ENCODE results near the gene BRD1.

BRD1 gene

DNA sequence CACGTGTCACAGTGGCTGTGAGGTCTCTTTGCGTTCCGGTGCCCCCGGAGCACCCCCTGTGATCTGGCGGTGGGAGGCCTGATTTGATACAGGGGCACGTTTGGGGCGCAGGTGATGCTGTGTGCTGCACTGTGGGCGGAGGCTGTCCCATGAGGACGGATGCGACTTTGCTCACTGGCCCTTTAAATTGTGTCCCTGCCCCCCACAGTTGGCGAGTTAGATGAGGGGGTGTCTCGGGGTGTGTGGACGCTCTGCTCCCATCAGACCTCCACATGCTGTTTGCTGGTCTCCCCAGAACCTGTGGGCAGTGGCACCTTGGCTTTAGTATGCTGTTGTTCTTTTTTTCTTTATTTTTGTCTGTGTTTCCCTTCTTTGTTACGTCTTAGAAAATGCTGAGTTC lies 31.2 kb upstream of the BRD1 start:
- H3K4me3 ChIP-seq (ENCODE audit: low read depth, low read length) = no peak overlapping the region
- TF ChIP-seq, protein P1, sequence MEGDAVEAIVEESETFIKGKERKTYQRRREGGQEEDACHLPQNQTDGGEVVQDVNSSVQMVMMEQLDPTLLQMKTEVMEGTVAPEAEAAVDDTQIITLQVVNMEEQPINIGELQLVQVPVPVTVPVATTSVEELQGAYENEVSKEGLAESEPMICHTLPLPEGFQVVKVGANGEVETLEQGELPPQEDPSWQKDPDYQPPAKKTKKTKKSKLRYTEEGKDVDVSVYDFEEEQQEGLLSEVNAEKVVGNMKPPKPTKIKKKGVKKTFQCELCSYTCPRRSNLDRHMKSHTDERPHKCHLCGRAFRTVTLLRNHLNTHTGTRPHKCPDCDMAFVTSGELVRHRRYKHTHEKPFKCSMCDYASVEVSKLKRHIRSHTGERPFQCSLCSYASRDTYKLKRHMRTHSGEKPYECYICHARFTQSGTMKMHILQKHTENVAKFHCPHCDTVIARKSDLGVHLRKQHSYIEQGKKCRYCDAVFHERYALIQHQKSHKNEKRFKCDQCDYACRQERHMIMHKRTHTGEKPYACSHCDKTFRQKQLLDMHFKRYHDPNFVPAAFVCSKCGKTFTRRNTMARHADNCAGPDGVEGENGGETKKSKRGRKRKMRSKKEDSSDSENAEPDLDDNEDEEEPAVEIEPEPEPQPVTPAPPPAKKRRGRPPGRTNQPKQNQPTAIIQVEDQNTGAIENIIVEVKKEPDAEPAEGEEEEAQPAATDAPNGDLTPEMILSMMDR (IDR thresholded peaks at IDR 0.05; ENCODE audit: low read depth, low read length) = no peak

DNA sequence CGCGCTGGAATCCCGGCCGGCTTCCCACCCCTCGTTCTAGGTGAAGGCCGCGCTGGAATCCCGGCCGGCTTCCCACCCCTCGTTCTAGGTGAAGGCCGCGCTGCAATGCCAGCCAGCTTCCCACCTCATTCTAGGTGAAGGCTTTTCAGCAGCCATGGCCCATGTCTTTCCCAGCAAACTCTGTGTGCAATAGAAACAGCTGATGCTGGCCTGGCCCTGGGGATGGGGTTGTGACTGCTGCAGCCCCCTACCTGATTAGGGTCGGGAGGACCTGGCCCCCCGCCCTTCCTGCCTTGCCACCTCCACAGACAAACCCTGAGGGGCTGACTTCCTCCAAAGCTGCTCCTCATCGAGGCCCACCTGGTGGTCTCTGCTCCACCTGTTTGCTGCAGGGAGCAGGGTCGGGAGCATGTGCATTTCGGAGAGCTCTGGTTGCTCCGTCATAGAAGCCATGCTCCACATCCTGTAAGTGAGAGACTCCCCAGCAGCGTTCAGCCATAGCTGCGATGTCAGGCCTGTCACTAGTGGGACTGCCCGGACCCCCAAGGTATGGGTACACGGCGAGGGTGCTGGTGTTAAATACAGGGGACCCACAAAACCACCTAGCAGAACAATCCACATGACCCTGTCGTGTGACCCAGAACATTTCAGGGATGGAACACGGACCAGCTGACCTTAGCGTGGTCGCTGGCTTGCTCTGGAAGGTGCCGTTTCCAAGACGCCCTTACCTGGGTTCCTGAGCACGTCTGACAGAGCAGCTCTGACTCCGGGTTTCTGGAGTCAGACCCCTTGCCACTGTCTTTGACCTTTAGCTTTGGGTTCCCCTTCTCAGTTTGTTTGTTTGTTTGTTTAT lies 29.3 kb upstream of the BRD1 start:
- TF ChIP-seq, protein P1 (IDR thresholded peaks at IDR 0.05; ENCODE audit: low read depth, low read length) = no peak
- H3K4me3 ChIP-seq (ENCODE audit: low read depth, low read length) = no peak overlapping the region

DNA sequence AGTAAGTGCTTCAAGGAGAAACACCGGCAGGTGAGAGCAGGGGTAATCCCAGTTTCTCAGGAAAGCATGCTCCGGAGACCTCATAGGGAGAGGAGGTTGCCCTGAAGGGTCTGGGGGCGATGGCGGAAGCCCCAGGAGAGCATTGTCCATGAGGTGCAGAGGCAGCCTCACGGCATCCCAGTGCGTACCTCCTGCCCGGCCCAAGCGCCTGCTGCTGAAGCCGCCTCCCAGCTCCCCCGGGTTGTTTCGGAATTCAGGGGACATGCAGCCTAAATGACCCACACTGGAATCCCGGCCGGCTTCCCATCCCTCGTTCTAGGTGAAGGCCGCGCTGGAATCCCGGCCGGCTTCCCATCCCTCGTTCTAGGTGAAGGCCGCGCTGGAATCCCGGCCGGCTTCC lies 28.7 kb upstream of the BRD1 start:
- no peak overlapping the region for H3K4me3 ChIP-seq (ENCODE audit: low read depth, low read length)
- TF ChIP-seq, protein P1 (IDR thresholded peaks at IDR 0.05; ENCODE audit: low read depth, low read length) = no peak

DNA sequence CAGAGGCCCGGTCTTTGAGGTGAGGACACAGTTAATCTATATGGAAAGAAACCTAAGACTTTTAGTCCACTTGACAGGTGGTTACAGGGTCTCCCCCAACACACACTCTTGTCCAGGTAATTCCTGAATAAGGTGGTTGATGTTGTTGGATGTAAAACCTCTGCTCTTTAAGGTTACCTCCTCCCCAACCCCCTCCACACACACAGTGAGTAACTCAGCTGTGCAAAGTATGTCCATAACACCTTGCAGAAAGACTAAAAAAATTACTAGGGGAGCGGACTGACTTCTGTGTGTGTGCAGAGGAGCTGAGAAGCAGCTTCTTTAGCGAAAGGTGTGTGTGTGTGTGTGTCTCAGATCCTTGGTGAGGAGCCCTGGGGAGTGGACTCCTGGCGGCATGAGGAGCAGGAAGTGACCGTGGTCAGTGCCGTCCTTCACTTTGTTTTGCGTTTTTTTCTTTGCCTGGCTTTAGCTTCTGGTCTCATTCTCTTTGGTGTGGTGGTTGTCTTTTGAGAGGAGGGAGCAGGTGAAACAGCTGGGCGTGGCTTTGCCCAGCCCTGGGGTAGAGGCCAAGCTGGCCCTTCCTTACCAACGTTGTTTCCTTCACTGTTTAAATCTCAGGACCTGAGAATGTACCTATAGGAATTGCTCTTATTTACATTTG lies 27.7 kb upstream of the BRD1 start:
- H3K4me3 ChIP-seq (ENCODE audit: low read depth, low read length) = peak overlapping the region; percentile 70
- TF ChIP-seq, protein P1 (IDR thresholded peaks at IDR 0.05; ENCODE audit: low read depth, low read length) = no peak

DNA sequence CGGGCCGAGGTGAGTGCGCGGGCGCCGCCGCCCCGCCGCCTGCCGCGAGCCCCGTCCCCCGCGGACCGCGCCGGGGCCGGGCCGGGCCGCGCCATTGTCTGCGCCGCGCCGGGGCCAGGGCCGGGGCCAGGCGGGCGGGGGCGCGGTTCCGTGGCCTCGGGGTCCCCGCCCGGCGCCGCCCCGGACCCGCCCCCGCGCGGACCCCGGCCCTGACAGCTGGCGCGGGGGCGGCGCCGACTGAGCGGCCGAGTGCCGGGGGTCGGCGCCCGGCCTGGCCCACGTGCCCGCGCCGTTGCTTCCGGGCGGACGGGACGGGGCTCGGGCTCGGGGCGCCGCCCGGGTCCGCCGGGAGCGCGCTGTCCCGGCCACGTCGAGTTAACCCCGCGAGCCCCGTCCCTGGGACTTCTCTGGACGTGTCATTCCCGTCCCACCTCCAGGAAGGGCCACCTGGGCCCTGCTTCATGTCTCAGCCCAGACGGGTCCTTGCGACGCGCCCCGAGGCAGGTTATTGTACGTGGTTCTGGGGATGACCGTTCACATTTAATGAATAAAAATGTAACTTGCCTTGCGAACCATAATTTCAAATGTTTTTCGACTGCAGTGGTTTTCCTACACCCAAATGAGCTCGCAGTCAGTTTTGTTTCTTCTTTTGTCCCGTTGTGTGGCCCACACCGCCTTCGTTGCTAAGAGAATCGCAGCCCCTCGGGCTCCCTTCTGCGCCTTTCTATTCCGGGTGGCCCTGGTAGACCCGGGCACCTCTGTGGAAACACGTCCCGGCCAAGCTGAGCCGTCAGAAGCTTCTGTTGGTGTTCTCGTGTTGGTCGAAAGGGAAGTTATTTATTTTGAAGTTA lies 26.5 kb upstream of the BRD1 start:
- TF ChIP-seq, protein P1 (IDR thresholded peaks at IDR 0.05; ENCODE audit: low read depth, low read length) = no peak
- H3K4me3 ChIP-seq (ENCODE audit: low read depth, low read length) = peak overlapping the region; percentile 70

DNA sequence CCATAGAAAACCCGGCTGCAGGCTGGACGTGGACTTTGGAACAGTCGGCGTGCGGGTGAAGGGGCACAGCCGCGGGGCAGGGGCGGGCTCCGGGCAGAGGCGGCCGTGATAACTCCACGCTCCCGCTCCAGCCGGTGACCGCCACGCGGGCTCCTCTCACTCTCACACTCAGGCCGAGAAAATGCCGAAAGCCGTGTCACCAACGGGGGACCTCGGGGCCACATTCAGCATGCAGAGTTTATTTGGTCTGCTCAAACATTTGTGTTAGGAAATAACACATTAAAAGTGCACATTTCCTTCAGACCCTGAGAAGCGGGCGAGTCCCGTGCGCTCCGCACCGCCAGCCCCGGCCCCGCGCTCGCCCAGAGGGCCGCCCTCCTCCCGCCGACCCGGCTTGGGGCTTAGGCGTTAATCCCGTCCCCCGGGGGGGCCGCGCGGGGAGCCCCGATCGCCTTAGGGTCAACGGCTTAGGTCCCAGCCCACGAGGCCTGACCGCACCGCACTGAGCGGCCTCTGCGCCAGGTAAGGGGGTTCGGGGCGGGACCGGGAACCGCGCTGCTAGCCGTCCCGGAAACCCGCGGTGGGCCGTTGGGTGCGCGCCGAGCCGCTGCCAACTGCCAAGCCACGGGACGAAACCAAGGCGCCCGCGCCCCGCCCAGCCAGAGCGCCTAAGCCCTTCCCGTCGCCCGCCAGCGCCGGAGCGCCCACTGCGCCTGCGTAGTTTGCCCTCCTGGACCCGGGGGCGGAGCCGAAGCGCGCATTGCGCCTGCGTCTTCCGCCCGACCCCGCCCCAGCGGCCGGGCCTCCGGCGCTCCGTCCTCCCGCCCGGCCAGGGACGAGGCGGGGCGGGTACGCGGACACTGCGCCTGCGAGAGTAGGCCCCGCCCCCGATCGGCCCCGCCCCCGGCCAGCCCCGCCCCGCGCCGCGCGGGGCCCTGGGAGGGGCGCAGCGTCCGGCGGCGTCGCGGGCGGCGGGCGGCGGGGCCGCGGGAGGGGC lies 25.5 kb upstream of the BRD1 start, which contains the start of gene ZBED4:
Gene ZBED4 (plus strand): TSS at position 947 of the 997 bp plus-strand sequence. CDS start 29,819 bp downstream, outside the sequence.
- TF ChIP-seq, protein P1 (IDR thresholded peaks at IDR 0.05; ENCODE audit: low read depth, low read length) = no peak
- H3K4me3 ChIP-seq (ENCODE audit: low read depth, low read length) = peak within 1 kb of the TSS; percentile 72

DNA sequence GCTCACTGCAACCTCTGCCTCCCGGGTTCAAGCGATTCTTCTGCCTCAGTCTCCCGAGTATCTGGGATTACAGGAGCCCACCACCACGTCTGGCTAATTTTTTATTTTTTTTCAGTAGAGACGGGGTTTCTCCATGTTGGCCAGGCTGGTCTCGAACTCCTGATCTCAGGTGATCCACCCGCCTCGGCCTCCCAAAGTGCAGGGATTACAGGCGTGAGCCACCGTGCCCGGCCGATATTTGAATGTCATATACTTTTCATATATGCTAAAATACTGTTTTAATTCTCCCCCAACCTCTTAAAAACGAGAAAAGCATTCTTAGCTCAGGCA lies 24.9 kb upstream of the BRD1 start:
- peak overlapping the region; percentile 72 for H3K4me3 ChIP-seq (ENCODE audit: low read depth, low read length)
